AG04450 (cell line): ENCODE results near the gene TM7SF3. TPM values are rescaled to one million over a fixed set of nuclear protein-coding genes. Genes with fewer than 3 reads are reported as not detected.

ENCODE experiments used
- CTCF ChIA-PET: fragments of 300-600, 350-600 bp; formaldehyde crosslinking; extraction: SDS; loops from one replicate; lab custom pipeline; 2022; ENCODE audit warnings: antibody characterized with exemption, inconsistent platforms; lab: Charles Lee
- POLR2A ChIA-PET: fragments of 350-600 bp; formaldehyde crosslinking; extraction: SDS; loops from one replicate; lab custom pipeline; 2021; ENCODE audit warnings: antibody characterized with exemption, inconsistent platforms; lab: Yijun Ruan, JAX
- DNase-seq: peaks from one replicate; pipeline ENCODE4 v3.0.0-alpha.2; 2011; ENCODE audit warnings: low read depth, low spot score
- H3K27ac ChIP-seq: one replicate; pipeline ENCODE4 v1.5.1; 2012; ENCODE audit warnings: low read depth, low read length, control low read depth
- H3K27me3 ChIP-seq: one replicate; pipeline ENCODE4 v1.6.0; 2012; ENCODE audit warnings: low read length; ENCODE audit not compliant: control insufficient read depth, insufficient read depth
- H3K4me3 ChIP-seq: 2 replicates; pipeline ENCODE4 v1.5.1; 2011; ENCODE audit warnings: mild to moderate bottlenecking, low read depth, low read length, control low read depth
- H3K9me3 ChIP-seq: 2 replicates; pipeline ENCODE4 v1.5.1; 2012; ENCODE audit warnings: low read length; ENCODE audit not compliant: control insufficient read depth, insufficient read depth
- CTCF ChIP-seq: IDR thresholded peaks from 2 replicates; pipeline ENCODE4 v1.5.1; 2011; ENCODE audit warnings: low read depth, low read length, control low read depth, inconsistent platforms
- polyA plus RNA-seq: library from polyadenylated mRNA; depleted of rRNA; stranded (reverse); fragments of >200 nt; gene quantifications from 2 replicates; pipeline ENCODE4 v1.2.3, GENCODE V29; 2011

Gene TM7SF3
- polyA plus RNA-seq, 1 experiment = 116 TPM

DNA sequence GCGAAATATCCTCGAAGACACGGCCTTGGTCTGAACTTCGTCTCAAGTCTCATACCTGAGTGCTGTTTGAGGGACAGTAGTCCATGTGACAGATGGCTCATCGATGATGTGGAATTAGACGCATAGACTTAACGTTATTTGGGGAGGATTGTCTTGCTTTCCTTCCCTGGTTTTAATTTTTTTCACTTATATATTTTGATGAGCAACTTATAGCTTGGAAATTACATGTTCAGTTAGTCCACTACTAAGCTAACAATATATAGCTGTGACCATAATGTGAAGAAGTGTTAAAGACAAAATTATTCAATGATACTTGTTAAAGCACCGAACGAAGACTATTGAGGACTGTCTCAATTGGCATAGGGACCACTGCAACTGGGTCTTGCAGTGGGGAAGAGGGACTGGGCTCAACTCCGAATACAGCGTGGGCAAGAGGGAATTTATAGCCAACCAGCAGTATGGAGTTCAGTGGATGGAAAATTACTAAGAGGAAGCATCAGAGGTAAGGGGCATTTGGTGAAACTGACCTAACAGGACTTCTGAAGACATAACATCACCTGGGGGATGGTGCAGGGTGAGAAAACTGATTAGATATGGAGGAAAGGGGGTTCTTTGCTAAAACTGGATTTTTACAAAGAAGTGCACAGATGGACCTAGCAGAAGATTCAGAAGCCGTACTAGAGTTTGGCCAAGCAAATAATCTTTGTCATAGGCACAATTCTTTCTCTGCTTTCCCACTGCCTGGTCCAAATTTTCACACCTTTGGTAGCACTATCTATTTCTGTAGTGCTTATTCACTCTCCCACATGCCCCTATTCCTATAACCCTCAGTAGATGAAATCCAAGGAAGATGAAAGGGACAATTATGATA is 910 bp upstream of the TM7SF3 start:
- H3K27me3 ChIP-seq = no peaks in the 10 kb centered on the region
- ChIA-PET POLR2A (interaction anchor here (0.6 to 0.7 kb wide), 2 partner anchors 14 to 192 kb away, joined by 3 to 4 read pairs; no protein-coding TSS in a partner anchor), CTCF (interaction anchor here (0.6 to 3.5 kb wide), 41 partner anchors 9 to 397 kb away, joined by 3 to 124 read pairs (median 4); no protein-coding TSS in a partner anchor)
- no peak for DNase-seq
- peak overlapping the region; percentile 85 for H3K4me3 ChIP-seq
- peak overlapping the region; percentile 88 for H3K27ac ChIP-seq
- TF ChIP-seq CTCF = no peak
- no peaks in the 10 kb centered on the region for H3K9me3 ChIP-seq

DNA sequence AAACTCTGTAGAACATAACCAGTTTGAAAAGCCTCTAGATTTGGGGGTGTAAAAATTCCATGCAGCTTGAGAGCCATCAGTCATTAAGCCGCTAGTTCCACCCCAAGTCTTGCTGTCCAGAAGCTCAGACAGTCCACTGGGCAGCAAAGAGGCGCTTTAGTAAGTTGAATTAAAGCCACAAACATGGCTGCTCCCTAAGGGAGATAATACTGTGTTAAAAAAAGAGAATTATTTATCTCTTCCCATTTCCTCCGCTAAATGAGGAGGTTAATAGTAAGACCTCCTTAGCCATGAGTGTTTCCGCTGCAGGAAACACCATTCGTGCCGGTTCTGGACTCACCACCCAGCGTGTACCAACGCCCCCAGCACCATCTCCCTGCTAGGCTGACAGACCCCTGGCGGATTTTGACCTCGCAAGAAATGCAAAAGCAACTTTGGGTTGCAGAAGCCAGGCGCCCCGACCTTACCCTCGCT is 536 bp downstream of the TM7SF3 start:
- Histone ChIP-seq H3K27ac (no peak overlapping the region), H3K27me3 (no peaks in the 10 kb centered on the region), H3K4me3 (peak overlapping the region; percentile 85), H3K9me3 (no peaks in the 10 kb centered on the region)
- POLR2A ChIA-PET = interaction anchor here (0.6 kb wide), 1 partner anchor 13 kb away, joined by 3 read pairs; no protein-coding TSS in a partner anchor
- TF ChIP-seq CTCF = no peak
- DNase-seq = no peak
- CTCF ChIA-PET = interaction anchor here (0.6 to 0.9 kb wide), 5 partner anchors 9 to 1058 kb away, joined by 3 to 4 read pairs (median 3); no protein-coding TSS in a partner anchor

DNA sequence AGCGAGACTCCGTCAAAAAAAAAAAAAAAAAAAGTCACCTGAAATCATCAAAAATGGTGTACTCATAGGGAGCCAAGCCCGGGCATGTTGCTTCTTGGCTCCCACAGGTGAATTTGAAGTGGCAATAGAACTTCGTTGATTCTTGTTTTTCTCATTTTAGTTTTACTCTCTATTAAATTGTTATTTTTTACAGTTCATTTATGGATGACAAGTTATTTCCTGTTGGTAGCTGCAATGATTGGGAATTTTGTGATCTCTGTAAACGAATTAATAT is 1.3 kb downstream of the TM7SF3 start:
- ChIA-PET CTCF (interaction anchor here (0.6 to 0.9 kb wide), 2 partner anchors 213 to 311 kb away, joined by 3 to 4 read pairs; no protein-coding TSS in a partner anchor), POLR2A (no interaction called here)
- Histone ChIP-seq H3K9me3 (no peaks in the 10 kb centered on the region), H3K27ac (no peak overlapping the region), H3K27me3 (no peaks in the 10 kb centered on the region), H3K4me3 (no peak overlapping the region)
- TF ChIP-seq CTCF = no peak
- DNase-seq = no peak

DNA sequence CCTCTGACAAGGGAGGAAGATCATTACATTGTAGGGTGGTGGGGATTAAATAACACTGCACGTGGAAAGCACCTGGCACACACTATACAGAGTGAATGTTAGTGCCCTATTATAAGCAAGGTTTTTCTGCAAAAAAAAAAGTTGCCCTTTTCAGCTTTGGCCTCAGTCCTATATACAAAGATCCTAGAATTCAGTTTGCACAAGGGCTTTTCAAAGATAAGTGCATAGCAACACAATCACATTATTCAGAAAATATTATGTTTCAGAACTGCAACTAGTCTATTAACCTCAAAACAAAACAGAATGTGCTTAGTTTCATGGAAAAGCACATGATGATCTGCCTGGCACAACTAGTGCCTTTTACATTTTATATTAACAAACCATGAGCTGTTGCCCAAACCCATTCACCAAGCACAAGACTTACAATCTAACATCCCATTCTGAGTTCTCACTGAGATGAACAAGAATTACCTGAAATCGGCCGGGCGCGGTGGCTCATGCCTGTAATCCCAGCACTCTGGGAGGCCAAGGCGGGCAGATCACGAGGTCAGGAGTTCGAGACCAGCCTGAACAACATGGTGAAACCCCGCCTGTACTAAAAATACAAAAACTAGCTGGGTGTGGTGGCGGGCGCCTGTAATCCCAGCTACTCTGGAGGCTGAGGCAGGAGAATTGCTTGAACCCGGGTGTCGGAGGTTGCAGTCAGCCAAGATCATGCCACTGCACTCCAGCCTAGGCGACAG is 1.8 kb downstream of the TM7SF3 start:
- ChIA-PET CTCF (interaction anchor here (0.5 to 2.5 kb wide), 5 partner anchors 31 to 311 kb away, joined by 3 to 8 read pairs (median 4); no protein-coding TSS in a partner anchor), POLR2A (no interaction called here)
- no peaks in the 10 kb centered on the region for H3K9me3 ChIP-seq
- no peak for DNase-seq
- no peaks in the 10 kb centered on the region for H3K27me3 ChIP-seq
- H3K4me3 ChIP-seq = no peak overlapping the region; the same call in 1 of the 2 replicates
- TF ChIP-seq CTCF = no peak
- H3K27ac ChIP-seq = no peak overlapping the region
